ENCODE measurements around the gene ZFHX3. TPM values are rescaled to one million over a fixed set of nuclear protein-coding genes. Genes with fewer than 3 reads are reported as not detected.

ZFHX3 gene
- total and polyA plus RNA-seq, 2 experiments from 2014 or later: 6.7 to 12.2 TPM

DNA sequence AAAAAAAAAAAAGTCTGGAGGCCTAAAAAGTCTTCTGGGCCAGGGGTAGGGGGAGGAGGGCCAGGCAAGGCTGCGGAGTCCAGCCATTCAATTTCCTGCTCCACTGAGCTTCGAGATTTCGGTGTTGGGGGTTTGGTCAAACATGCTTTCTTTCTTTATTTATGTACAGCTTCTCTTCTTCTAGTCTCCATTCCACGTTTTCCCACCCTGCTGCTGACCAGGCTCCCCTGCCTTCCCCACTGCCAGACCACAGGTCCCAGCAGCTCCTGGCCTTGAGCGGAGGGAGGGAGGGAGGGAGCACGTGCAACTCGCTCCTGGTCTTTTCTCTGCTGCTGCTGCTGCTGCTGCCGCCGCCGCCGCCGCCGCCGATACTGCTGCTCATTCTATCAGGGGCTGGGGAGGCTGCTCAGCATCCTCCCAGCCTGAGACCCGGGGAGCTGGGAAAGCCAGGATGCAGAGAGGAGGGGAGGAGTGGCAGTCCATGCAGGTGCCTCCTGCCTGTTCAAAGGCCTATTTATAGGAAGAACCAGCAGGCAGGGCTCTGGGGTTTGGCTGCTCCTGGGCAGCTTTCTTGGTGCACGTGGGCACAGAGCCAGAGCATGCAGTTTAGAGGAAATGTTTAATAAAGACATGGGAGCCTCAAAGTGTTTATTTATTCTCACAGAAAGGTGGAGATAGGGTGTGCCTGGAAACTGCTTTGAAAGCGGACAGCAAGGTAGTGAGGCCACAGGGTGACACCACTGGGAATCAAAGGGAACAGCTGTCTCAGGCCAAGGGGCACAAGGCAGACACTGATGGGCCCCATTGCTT, 23.4 kb upstream of the ZFHX3 start:
- H3K4me3 ChIP-seq: peak overlapping the region; percentile 15

DNA sequence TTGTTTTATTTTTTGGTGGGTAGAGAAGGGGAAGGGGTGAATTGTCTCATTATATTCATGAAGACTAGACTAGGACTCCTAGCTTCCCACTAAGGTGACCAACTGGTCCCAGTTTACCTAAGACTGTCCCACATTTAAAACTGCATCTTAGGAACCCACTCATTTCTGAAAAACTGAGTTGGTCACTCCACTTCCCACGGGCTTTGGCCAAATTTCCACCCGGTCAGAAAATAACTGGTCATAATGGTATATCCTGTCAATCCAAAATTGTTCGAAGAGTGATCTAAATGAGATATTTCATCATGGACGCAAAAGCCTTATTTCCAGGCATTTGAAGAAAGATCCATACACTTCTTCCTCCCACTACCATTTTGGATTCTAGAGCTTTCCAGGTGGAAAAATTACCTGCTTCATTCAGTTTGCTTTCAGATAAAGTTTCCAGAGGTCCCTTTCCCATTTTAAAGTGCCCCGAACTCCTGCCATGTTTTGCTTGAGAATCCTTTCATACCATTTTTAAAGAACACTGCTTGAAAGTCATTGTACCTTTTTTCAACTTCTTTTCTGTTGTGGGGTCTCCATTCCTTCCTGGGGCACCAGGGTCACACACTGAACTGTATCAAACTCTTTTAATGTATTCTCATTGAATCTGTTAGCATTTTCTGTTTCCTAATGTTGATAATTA, 21.8 kb upstream of the ZFHX3 start:
- H3K27me3 ChIP-seq: peaks cover 54% of the 10 kb centered on the region
- no peaks in the 10 kb centered on the region for H3K9me3 ChIP-seq (ENCODE audit: low read depth)
- H3K4me3 ChIP-seq: peak overlapping the region; percentile 15
- TF ChIP-seq, protein P1, sequence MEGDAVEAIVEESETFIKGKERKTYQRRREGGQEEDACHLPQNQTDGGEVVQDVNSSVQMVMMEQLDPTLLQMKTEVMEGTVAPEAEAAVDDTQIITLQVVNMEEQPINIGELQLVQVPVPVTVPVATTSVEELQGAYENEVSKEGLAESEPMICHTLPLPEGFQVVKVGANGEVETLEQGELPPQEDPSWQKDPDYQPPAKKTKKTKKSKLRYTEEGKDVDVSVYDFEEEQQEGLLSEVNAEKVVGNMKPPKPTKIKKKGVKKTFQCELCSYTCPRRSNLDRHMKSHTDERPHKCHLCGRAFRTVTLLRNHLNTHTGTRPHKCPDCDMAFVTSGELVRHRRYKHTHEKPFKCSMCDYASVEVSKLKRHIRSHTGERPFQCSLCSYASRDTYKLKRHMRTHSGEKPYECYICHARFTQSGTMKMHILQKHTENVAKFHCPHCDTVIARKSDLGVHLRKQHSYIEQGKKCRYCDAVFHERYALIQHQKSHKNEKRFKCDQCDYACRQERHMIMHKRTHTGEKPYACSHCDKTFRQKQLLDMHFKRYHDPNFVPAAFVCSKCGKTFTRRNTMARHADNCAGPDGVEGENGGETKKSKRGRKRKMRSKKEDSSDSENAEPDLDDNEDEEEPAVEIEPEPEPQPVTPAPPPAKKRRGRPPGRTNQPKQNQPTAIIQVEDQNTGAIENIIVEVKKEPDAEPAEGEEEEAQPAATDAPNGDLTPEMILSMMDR (IDR thresholded peaks at IDR 0.05; ENCODE audit: low read depth, low read length): no peak
- peak overlapping the region; percentile 44 for H3K27ac ChIP-seq
- no peaks in the 10 kb centered on the region for H3K36me3 ChIP-seq
- DNase-seq (ENCODE audit: low read depth in 1 of 2, low spot score in 1 of 2): no peak
- peaks cover 12% of the 10 kb centered on the region for H3K4me1 ChIP-seq (ENCODE audit: low read depth)

More for the DNA sequence above, 23.4 kb upstream of the ZFHX3 start:
- H3K36me3 ChIP-seq: no peaks in the 10 kb centered on the region
- H3K4me1 ChIP-seq (ENCODE audit: low read depth): peaks cover 11% of the 10 kb centered on the region
- H3K27ac ChIP-seq: peak overlapping the region; percentile 44
- H3K9me3 ChIP-seq (ENCODE audit: low read depth): no peaks in the 10 kb centered on the region
- peak; percentile 73 to 78 for DNase-seq (ENCODE audit: low read depth in 1 of 2, low spot score in 1 of 2)
- peaks cover 38% of the 10 kb centered on the region for H3K27me3 ChIP-seq
- TF ChIP-seq, protein P1 (IDR thresholded peaks at IDR 0.05; ENCODE audit: low read depth, low read length): no peak

DNA sequence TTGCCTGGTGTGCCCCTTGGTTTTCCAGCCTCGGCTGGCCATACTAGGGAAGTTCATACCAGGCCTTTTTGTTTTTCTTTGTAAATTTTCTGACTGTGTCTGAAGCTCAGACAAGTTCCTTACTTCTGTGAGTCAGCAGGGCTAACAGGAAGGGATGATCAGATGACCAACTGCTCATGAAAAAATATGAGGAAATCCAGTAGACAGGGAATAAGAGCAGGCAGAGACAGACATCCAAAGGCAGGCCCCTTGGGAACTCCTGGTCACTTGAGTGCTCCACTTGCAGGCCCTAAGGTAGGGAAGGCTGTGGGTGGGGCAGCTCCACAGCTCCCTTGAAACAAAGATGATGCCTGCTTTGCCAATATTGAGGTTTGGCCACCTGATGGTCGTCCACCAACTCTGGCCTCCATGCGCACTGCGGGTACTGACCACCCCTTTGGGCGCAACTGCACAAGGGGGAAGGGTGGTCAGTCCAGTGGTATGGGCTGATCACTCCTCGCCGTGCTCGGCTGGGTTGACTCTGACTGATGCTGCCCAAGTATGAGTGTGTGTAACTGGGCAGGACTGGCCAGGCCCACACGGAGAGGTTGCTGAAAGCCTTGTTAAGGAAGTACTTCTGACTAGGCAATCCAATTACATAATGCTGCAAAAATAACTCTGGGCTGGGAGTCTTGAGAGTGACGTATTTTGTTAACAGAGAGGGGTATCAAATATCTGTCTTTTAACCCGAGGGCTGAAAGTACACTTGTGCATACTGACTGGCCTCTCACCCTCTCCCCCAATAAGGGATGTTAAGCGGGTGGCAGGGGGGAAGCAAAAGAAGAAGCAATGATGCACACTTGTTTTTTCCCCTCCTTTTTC, 20.8 kb upstream of the ZFHX3 start:
- no peak overlapping the region for H3K4me3 ChIP-seq
- peak; percentile 82 to 94 for DNase-seq (ENCODE audit: low read depth in 1 of 2, low spot score in 1 of 2)
- no peak overlapping the region for H3K27ac ChIP-seq
- H3K27me3 ChIP-seq: peaks cover 64% of the 10 kb centered on the region
- peaks cover 16% of the 10 kb centered on the region for H3K4me1 ChIP-seq (ENCODE audit: low read depth)
- no peaks in the 10 kb centered on the region for H3K9me3 ChIP-seq (ENCODE audit: low read depth)
- TF ChIP-seq, protein P1 (IDR thresholded peaks at IDR 0.05; ENCODE audit: low read depth, low read length): no peak
- no peaks in the 10 kb centered on the region for H3K36me3 ChIP-seq

DNA sequence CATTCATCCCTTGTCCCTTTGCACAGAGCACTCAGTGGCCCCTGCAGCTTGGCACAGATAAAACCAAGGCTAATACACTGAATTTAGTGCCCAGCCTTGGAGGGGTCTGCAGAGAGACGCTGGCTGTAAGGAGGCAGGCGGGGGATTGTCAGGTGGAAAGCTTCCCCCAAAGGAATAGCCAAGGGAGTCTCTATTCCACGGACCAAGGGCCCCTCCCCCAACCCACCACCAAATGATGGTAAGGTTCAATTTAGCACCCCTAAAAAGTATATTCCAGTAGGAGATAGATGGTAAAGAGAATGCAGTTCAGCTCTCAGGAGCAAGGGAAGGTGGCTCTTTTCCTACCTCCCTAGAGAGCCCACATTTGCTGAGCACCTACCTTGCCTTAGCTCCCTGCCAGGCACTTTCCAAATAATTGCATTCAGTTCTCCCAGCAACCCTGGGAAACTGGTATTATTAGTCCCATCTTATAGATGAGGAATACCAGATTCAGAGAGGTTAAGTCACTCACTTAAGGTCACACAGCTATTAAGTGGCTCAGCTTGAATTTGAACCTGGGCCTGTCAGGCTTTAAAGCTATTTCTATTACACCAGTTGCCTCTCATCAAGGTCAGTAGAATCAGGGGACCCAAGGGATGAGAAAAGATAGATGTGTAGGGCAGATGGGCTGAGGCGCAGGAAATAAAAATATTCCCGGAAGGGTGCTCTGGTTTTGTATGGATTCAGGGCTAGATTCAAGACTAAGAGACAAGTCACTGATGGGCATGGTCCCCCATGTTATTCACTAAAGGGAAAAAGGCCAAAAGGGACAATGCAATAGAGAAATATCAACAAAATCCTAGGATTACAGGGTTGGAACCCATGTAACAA, 20.0 kb upstream of the ZFHX3 start:
- H3K9me3 ChIP-seq (ENCODE audit: low read depth): no peaks in the 10 kb centered on the region
- H3K27ac ChIP-seq: no peak overlapping the region
- H3K36me3 ChIP-seq: no peaks in the 10 kb centered on the region
- H3K4me3 ChIP-seq: no peak overlapping the region
- H3K27me3 ChIP-seq: peaks cover 68% of the 10 kb centered on the region
- no peak for DNase-seq (ENCODE audit: low read depth in 1 of 2, low spot score in 1 of 2)
- TF ChIP-seq, protein P1 (IDR thresholded peaks at IDR 0.05; ENCODE audit: low read depth, low read length): no peak
- peaks cover 19% of the 10 kb centered on the region for H3K4me1 ChIP-seq (ENCODE audit: low read depth)

All from cardiac muscle cell (in vitro differentiated cells and primary cell).